Measurements from ENCODE around the gene PI4K2A. TPM values are rescaled to one million over a fixed set of nuclear protein-coding genes. Genes with fewer than 3 reads are reported as not detected.

PI4K2A gene
- total RNA-seq = 22.3 TPM
- long read RNA-seq, full-length matches to known transcripts = 1 of 15 reads
- long read RNA-seq, partial matches to known transcripts = 7 of 15 reads
- long read RNA-seq, other reads (novel, unspliced or antisense) = 7 of 15 reads

- peak; percentile 99 for DNase-seq (ENCODE audit: low spot score)
These were observed at the start of gene PI4K2A for GRCh38 chr10:97640174-97640867. PI4K2A (plus strand) TSS chr10:97640671; CDS start chr10:97640743, 72 bp downstream.

GRCh38 chr10:97590748-97591495 is 49.5 kb upstream of the PI4K2A start:
- DNase-seq (ENCODE audit: low spot score) = no peak

- DNase-seq (ENCODE audit: low spot score) = no peak
These were observed 47.0 kb upstream of the PI4K2A start for GRCh38 chr10:97593421-97593820.

GRCh38 chr10:97596101-97597082 is 44.1 kb upstream of the PI4K2A start:
- no peak for DNase-seq (ENCODE audit: low spot score)

GRCh38 chr10:97597778-97598177 is 42.7 kb upstream of the PI4K2A start:
- no peak for DNase-seq (ENCODE audit: low spot score)

- no peak for DNase-seq (ENCODE audit: low spot score)
These were observed 41.8 kb upstream of the PI4K2A start for GRCh38 chr10:97598407-97599271.

DNA sequence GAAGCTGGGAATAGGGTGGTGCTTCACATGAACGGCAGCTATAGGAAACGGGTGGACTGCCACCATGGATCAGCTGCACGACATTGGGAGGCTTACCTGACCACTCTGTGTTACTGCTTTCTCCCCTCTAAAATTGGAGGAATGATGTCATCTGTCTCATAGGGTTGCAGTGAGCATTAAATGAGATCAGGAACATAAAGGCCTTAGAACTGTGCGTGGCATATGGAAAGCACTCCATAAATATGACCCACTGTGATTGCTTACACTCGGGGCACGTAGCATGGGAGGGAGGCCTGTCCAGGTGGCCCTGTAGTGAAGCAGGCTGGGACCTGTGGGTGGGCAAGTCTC is 41.2 kb upstream of the PI4K2A start:
- no peak for DNase-seq (ENCODE audit: low spot score)

- DNase-seq (ENCODE audit: low spot score) = no peak
These were observed 39.9 kb upstream of the PI4K2A start for GRCh38 chr10:97600616-97601015.

DNA sequence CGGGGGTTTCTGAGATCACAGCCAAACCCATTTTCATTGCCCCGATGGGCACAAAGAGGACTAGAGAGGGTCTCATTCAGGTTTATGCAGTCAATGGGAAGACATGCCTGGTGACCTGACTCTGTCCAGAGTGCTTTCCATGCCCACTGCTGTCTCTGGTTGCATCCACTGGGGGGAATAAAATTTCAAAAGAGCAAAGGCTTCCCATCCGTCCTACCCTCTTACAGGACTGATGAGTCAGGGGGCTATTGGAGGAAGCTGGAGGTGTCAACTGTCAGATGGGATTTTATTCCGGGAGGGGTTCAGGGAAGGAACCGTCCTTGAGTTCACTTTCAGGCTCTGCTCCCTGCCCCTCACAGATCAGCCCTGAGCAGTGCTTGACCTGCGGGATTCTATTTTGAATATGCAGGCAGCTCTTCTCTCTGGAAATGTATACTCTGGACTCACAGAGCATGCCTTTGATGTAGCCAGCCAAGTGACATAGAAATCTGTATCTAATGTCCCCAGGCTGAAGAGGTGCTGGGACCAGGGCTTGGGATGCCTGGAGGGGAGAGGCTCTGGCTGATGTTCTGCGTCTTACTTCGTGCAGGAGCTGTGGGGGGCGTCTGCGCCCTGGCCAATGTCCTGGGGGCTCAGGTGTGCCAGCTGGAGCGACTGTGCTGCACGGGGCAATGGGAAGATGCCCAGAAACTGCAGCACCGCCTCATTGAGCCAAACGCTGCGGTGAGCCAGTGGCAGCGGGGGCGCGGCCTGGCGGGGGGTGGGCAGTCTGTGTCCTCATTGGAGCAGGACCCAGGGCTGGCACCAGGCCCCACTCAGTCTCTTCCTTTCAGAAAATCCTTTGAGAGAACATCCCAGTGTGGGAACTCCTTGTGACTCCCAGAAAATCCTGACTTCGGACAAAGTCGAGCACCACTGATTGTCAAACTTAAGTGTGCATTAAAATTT is 38.9 kb upstream of the PI4K2A start:
- DNase-seq (ENCODE audit: low spot score) = no peak

GRCh38 chr10:97607095-97607636 is 33.3 kb upstream of the PI4K2A start:
- no peak for DNase-seq (ENCODE audit: low spot score)

DNA sequence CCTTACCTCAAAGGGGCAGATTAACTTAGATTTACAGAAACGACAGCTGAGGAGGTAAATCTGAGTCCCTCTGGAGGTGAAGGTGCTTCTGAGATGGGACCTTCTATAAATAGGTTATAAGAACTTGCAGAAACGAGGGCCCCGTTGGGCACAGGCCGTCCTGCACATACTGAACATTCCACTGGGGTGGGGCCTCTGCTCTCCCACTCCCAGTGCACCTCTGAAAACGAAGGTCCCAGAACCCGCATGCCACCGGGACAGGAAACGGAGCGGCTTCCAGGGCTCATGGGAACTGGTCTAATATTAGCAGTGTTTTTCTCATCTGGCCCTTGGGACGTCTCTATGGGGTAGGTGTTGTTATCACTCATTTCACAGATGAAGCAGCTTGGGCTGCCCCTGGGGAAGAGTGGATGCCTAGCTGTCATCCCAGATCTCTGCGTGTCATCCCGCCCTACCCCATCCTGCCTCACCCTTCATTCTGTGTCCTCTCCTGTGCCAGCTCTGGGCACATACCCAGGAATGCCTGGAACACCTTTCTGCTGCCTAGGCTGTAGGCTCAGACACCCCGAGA is 31.4 kb upstream of the PI4K2A start:
- DNase-seq (ENCODE audit: low spot score) = no peak

DNA sequence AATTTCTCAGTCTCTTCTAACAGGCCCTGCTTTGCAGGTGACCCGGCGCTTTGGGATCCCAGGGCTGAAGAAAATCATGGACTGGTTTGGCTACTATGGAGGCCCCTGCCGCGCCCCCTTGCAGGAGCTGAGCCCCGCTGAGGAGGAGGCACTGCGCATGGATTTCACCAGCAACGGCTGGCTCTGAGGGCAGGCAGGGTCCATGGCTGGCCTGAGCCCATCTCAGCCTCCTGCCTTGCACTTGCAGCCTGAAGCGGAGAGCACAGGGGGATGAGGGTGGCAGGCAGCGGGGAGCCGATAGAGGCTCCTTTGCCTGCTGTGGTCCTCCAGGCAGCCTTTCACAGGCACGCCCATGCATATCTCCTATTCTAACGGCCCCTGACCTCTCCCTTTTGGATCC is 29.0 kb upstream of the PI4K2A start:
- no peak for DNase-seq (ENCODE audit: low spot score)

DNA sequence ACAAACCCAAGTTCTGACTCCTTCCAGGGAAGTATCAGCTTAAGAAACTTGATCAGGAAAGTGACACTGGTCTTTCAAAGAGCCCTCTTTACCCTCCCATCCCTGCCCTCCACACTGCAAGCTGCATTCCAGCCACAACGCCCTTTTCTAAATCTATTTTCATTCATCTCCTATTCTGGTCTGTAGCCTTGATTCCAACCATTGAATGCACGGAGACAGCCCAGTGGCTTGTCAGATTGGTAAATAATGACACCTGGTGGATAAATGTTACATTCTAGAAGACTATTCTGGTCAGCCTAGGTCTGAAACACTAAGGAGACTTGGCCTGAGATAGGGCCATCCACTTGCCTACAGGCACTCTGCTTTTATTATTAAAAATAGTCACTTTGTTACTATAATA is 28.1 kb upstream of the PI4K2A start:
- DNase-seq (ENCODE audit: low spot score) = no peak

DNA sequence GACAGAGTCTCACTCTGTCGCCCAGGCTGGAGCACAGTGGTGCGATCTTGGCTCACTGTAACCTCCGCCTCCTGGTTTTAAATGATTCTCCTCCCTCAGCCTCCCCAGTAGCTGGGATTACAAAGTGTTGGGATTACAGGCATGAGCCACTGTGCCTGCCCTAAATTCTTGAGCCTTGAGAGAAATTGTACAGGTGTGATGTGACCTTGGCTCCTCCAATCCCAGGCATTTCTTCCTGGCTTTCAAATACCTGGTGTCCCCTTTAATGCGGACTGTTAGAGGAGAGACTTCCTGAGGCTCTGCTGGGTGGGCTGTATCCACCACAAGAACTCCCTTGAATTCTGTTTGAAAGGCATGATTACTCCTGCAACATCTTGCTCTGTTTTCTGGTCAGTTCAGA is 22.2 kb upstream of the PI4K2A start:
- DNase-seq (ENCODE audit: low spot score) = no peak

GRCh38 chr10:97618733-97619132 is 21.7 kb upstream of the PI4K2A start:
- DNase-seq (ENCODE audit: low spot score) = no peak

- DNase-seq (ENCODE audit: low spot score) = no peak
These were observed 17.2 kb upstream of the PI4K2A start for GRCh38 chr10:97623277-97623676.

- DNase-seq (ENCODE audit: low spot score) = no peak
These were observed 12.7 kb upstream of the PI4K2A start for GRCh38 chr10:97627731-97628130.

DNA sequence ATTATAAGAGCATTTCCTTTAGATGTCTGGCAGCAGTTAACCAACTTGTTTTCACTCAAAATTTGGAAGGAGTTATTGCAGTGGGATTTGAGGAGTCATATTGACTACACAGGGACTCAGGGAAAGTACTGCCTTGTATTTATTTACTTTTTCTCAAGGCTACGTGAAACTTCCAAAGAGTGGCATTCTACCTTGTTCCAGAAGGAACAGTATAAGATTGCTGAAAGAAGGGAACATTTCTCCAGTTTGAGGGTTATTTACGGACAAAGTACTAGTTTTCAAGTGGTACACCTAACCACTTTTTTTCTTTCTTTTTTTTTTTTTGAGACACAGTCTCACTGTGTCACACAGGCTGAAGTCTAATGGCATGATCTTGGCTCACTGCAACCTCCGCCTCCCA is 12.2 kb upstream of the PI4K2A start:
- DNase-seq (ENCODE audit: low spot score) = no peak

DNA sequence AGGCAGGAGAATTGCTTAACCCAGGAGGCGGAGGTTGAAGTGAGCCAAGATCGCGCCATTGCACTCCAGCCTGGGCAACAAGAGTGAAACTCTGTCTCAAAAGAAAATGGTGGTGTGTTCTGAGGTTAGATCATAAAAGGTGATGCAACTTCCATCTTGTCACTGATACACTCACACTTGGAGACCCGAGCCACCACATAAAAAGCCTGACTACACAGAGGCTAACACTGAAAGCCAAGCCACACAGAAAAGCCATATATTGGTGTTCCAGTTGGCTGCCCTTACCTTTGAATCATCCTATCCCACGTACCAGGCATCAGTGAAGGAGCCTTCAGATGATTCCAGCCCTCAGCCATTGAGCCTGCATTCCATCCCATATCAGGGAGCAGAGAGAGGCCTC is 11.2 kb upstream of the PI4K2A start:
- no peak for DNase-seq (ENCODE audit: low spot score)

Data from mesenteric fat pad (tissue), 1 donor.